NOMO-1 treated with DMSO at 0.1 percent for 48 hours (cell line): ENCODE measurements around the gene RAVER2.
A peak's percentile ranks its signal among the peaks of the same experiment; 100 is the strongest.
"Not testable (repeated sequence)": the region's sequence is repeated elsewhere in the genome, so short reads cannot be mapped to it uniquely, and the experiment has no call there.

ENCODE experiments used
- DNase-seq: peaks from one replicate; lab custom pipeline; 2025; ENCODE audit not compliant: unreplicated experiment; lab: John Stamatoyannopoulos, UW

Gene RAVER2

DNA sequence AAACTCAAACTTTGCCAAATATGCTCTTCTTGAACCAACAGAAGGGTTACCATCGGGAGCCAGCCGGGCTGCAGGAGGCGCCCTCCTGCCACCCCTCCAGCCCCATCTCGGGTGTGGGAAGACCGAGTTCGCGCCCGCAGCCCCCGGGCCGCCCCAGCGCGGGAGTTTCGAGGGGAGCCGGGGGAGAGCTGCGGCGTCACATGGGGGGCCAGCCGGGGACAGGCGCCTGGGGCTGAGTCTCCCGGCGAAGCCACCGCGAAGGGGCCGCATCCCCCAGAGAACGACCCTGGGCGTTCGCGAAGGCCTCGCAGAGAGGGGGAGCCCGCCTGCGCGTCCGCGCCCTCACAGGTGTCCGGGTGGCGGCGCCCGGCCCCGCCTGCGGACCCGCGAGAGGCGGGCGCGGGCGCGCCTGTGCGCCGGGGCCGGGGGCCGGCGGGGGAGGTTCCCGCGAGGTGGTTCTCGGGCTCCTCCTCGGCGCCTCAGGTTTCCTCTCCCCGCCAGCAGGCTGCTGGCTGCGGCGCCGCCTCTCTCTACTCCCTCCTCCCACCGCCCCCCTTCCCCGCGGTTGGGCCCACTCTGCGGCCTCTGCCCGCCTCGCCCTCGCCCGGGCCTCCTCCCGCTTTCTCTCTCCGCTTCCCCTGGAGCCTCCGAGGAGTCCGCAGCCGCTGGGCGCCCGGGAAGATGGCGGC is at the start of gene RAVER2:
Gene RAVER2 (plus strand): TSS at position 584 of the 689 bp plus-strand sequence. CDS start 98 bp downstream, at position 682.
- peak; percentile 72 for DNase-seq

- no peak for DNase-seq
These were observed 48.0 kb upstream of the RAVER2 start for GRCh38 chr1:64696879-64697278.

GRCh38 chr1:64699327-64699726 is 45.5 kb upstream of the RAVER2 start:
- no peak for DNase-seq

GRCh38 chr1:64701071-64701470 is 43.8 kb upstream of the RAVER2 start:
- no peak for DNase-seq

DNA sequence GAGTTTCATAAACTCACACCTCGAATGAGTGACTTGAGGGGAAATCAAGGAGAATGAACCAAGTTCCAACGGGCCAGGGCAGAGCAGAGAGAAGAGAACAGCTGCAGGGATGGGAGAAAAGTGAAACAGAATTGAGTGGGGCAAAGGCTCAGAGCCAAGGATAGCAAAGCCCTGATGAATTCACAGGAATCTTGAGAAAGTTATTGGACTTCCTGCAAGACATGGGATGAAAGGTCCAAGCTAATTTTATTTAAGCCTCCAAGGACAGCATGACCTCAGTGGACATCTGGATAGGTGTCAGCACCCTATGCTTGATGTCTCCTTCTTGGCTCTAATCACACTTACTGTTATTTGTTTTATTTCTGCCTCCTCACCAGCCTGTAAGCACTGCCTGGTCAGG is 43.0 kb upstream of the RAVER2 start:
- no peak for DNase-seq

DNA sequence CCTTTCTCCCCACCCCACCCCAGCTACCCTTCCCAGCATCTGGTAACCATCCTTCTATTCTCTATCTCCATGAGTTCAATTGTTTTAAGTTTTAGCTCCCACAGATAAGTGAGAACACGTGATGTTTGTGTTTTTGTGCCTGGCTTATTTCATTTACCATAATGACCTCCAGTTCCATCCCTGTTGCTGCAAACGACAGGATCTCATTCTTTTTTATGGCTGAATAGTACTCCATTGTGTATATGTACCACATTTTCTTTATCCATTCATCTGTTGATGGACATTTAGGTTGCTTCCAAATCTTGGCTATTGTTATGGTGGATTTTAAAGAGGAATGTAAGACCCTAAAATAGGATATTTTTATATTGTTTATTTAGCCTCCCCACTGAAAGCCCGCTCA is 42.2 kb upstream of the RAVER2 start:
- DNase-seq = not testable (repeated sequence)

GRCh38 chr1:64703600-64703999 is 41.3 kb upstream of the RAVER2 start:
- no peak for DNase-seq

DNA sequence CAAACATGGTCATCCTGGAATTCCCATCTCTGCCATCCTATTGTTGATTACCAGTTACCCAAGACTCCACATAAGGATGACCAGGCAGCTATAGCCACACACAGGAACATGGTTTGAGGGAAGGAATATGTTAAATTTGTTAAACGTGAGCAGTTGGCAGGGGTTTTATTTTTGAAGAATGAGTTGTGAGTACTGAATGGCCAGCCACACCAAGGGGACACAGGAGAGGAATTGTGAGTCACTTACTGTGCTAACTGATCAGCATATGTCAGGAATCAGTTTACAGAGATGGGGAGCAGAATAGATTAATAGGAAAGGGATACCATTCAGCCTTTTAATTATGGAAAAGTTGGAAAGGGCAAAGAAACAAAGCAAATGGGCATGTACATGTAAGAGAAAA is 39.3 kb upstream of the RAVER2 start:
- no peak for DNase-seq

GRCh38 chr1:64711266-64711665 is 33.6 kb upstream of the RAVER2 start:
- DNase-seq = peak; percentile 21

DNA sequence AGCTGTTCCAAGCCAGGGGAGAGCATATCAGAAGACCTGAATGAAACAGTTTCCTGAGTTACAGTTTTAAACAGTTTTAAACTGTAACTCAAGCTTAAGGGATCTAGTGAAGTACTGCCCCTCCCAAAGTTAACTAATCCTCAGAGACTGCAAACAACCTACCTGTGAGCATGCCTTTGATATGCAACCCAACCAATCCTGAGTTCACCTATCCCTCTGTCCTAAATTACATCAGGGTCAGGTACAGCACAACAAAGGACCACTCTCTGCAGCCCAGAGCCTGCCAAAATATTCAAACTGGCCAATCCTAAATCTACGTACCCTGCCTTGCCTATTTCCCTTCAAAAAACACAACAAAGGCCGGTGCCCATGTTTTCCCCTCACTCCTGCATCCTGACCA is 32.8 kb upstream of the RAVER2 start:
- DNase-seq = no peak

DNA sequence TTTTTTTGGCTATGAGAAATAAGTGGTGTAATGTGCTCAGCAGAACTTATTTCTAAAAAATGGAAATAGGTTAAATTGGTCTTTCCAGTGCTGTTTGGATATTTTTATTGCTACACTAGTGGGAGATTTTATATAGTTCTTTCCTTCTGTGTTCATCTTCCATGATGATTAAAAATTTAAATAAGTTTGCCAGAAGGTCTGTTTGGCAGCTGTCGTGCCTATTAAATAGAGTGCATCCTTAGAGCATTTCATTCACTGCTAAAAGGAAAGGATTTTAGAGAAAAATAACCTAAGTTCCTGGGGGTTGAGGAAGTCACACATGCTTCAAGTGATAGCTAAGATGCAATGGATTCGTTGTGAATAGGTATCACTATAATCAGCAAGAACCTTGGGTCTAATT is 29.7 kb upstream of the RAVER2 start:
- DNase-seq = no peak

GRCh38 chr1:64721135-64721534 is 23.7 kb upstream of the RAVER2 start:
- no peak for DNase-seq

DNA sequence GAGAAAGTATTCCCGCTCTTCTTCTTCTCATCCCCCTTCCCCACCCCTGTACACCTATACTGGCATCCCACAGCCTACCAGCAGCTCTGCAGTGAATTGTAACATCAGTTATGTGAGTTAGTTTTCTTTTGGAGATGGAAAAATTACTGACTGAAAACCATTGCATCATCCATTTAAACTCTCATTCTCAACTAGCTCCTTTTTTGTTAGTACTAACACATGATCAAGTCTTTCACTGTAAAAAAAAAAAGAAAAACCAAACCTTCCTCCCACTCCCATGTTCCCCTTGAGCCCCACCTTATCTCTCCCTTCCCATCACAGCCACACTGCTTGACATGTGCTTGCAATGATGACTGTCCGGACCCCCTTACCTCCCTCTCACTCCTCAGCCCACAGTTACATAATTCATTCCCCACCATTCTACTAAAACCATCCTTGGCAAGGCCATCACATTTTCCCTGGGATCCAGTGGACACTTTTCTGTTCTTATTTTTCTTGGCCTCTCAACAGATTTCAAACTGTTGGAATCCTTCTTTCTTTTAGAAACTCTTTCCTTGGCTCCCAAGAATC is 23.2 kb upstream of the RAVER2 start:
- DNase-seq = no peak

- no peak for DNase-seq
These were observed 17.0 kb upstream of the RAVER2 start for GRCh38 chr1:64727861-64728260.

GRCh38 chr1:64733581-64734286 is 11.1 kb upstream of the RAVER2 start:
- DNase-seq = no peak

- no peak for DNase-seq
These were observed 10.6 kb upstream of the RAVER2 start for GRCh38 chr1:64734287-64734652.

- not testable (repeated sequence) for DNase-seq
These were observed 4.2 kb upstream of the RAVER2 start for GRCh38 chr1:64740687-64741086.

DNA sequence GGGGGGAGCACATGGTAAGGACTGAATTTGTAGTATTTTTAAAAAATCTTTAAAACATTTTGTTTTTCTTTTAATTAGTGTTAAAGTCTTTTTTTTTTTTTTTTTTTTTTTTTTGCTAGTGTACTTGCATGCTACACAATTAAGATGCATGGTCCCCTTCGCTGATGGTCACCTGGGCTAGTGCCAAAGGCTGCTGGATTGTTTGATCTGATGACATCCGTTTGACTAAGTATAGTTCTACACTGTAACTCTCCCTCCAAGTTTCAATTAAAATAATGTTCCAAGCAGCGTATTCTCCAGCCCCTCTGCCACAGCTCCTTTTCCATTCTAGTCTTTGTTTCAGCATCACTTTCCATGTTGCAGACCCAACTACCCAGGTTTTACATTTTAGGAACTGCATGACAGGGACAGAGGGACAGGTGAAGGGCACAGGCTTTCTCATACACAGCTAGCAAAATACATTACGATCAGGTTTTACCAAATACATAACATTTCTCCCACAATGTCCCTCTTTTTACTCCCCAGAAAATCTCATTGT is 852 bp upstream of the RAVER2 start:
- DNase-seq = no peak

GRCh38 chr1:64745181-64745985 is 508 bp downstream of the RAVER2 start:
- DNase-seq = peak; percentile 53

GRCh38 chr1:64745986-64746940 is 1.4 kb downstream of the RAVER2 start:
- peak; percentile 54 for DNase-seq
